Ishikawa (cell line): Measurements from ENCODE around the gene KMT5B.
A peak's percentile ranks its signal among the peaks of the same experiment; 100 is the strongest.

Experiments used
- CEBPB ChIP-seq: IDR thresholded peaks from 2 replicates; pipeline ENCODE4 v1.6.1; 2012
- CREB1 ChIP-seq: IDR thresholded peaks from 2 replicates; pipeline ENCODE4 v1.6.1; 2012; ENCODE audit warnings: low read depth
- EGR1 ChIP-seq: IDR thresholded peaks from 2 replicates; pipeline ENCODE4 v1.6.1; 2012
- EP300 ChIP-seq: IDR thresholded peaks from 2 replicates; pipeline ENCODE4 v1.6.1; 2012; ENCODE audit warnings: borderline replicate concordance
- FOXM1 ChIP-seq: IDR thresholded peaks from 2 replicates; pipeline ENCODE4 v1.6.1; 2012; ENCODE audit warnings: low read depth, borderline replicate concordance
- NFIC ChIP-seq: IDR thresholded peaks from 2 replicates; pipeline ENCODE4 v1.6.1; 2012
- RAD21 ChIP-seq: IDR thresholded peaks from 2 replicates; pipeline ENCODE4 v1.6.1; 2012; ENCODE audit warnings: low read depth
- TAF1 ChIP-seq: IDR thresholded peaks from 2 replicates; pipeline ENCODE4 v1.6.1; 2012; ENCODE audit warnings: low read depth, mild to moderate bottlenecking
- TCF12 ChIP-seq: IDR thresholded peaks from 2 replicates; pipeline ENCODE4 v1.6.1; 2012; ENCODE audit warnings: low read depth
- TEAD4 ChIP-seq: IDR thresholded peaks from 2 replicates; pipeline ENCODE4 v1.6.1; 2012
- YY1 ChIP-seq: IDR thresholded peaks from 2 replicates; pipeline ENCODE4 v1.6.1; 2012; ENCODE audit warnings: low read depth
- ZBTB7A ChIP-seq: IDR thresholded peaks from 2 replicates; pipeline ENCODE4 v1.6.1; 2012; ENCODE audit warnings: low read depth
- TF ChIP-seq, protein P1 (sequence below): IDR thresholded peaks from 2 replicates; pipeline ENCODE4 v1.6.1; 2012; ENCODE audit warnings: low read depth, mild to moderate bottlenecking
- TF ChIP-seq, protein P2 (sequence below): IDR thresholded peaks from 2 replicates; pipeline ENCODE4 v1.6.1; 2012
- TF ChIP-seq, protein P3 (sequence below): IDR thresholded peaks from 2 replicates; pipeline ENCODE4 v1.6.1; 2012

Gene KMT5B

DNA sequence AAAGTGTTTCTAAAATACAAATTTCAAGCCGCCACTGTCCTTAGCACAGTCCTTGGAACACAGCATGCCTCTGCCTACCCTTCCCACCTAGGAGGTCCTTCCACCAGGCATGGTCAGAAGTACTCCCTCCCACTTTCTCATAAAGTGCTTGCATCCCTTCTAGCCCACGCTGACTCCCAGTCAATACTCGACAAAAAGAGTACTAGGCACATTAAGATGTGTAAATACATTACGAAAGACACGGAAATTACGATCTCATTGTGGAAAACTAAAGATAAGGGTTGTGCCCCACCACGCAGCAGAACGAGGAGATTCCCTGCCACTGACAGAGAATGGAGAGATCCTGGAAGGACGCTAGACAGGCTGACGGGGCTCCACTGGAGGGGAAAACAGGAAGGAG lies 105.4 kb downstream of the KMT5B start:
- TF ChIP-seq, protein P1, sequence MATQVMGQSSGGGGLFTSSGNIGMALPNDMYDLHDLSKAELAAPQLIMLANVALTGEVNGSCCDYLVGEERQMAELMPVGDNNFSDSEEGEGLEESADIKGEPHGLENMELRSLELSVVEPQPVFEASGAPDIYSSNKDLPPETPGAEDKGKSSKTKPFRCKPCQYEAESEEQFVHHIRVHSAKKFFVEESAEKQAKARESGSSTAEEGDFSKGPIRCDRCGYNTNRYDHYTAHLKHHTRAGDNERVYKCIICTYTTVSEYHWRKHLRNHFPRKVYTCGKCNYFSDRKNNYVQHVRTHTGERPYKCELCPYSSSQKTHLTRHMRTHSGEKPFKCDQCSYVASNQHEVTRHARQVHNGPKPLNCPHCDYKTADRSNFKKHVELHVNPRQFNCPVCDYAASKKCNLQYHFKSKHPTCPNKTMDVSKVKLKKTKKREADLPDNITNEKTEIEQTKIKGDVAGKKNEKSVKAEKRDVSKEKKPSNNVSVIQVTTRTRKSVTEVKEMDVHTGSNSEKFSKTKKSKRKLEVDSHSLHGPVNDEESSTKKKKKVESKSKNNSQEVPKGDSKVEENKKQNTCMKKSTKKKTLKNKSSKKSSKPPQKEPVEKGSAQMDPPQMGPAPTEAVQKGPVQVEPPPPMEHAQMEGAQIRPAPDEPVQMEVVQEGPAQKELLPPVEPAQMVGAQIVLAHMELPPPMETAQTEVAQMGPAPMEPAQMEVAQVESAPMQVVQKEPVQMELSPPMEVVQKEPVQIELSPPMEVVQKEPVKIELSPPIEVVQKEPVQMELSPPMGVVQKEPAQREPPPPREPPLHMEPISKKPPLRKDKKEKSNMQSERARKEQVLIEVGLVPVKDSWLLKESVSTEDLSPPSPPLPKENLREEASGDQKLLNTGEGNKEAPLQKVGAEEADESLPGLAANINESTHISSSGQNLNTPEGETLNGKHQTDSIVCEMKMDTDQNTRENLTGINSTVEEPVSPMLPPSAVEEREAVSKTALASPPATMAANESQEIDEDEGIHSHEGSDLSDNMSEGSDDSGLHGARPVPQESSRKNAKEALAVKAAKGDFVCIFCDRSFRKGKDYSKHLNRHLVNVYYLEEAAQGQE, result no peak
- no peak for TF ChIP-seq EGR1
- TF ChIP-seq TAF1, result no peak
- TF ChIP-seq TCF12, result no peak
- TF ChIP-seq, protein P2, sequence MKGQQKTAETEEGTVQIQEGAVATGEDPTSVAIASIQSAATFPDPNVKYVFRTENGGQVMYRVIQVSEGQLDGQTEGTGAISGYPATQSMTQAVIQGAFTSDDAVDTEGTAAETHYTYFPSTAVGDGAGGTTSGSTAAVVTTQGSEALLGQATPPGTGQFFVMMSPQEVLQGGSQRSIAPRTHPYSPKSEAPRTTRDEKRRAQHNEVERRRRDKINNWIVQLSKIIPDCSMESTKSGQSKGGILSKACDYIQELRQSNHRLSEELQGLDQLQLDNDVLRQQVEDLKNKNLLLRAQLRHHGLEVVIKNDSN, result no peak
- TF ChIP-seq ZBTB7A, result no peak
- no peak for TF ChIP-seq CEBPB
- no peak for TF ChIP-seq RAD21
- TF ChIP-seq CREB1, result no peak
- no peak for TF ChIP-seq EP300

DNA sequence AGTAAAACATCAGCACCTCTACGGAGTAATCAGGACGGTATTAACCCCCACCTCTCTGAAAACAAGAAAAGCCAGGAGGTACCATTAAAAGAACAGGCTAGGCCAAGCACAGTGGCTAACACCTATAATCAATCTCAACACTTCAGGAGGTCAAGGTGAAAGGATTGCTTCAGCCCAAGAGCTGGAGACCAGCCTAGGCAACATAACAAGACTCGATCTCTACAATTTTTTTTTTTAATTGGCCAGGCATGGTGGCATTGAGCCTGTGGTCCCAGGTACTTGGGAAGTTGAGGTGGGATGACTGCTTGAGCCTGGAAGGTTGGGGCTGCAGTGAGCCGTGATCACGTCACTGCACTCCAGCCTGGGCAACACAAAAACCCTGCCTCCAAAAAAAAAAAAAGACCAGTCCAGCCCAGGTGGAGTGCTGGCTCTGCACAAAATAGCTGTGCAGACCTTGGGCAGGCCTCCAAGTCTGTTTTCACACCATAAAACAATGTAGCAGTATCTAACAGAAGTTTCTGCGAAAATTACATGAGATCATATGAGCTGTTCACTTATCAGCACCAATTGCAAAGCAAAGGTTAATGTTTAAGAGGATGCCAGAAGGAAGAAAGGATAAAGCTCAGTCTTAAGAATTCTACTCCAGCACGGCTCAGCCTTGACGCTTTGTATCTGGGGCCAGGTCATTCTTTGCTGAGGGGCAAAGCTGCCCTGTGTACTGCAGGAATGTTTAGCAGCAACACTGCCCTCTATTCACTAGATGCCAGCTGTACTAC lies 106.7 kb downstream of the KMT5B start:
- TF ChIP-seq CEBPB (no peak), FOXM1 (no peak), NFIC (peak; percentile 41), RAD21 (no peak), TEAD4 (peak; percentile 20; the same call in 1 of the 2 replicates), ZBTB7A (no peak), EGR1 (no peak), EP300 (no peak), YY1 (no peak), TCF12 (peak; percentile 42; the same call in 1 of the 2 replicates), CREB1 (no peak), TAF1 (no peak)
- TF ChIP-seq, protein P3, sequence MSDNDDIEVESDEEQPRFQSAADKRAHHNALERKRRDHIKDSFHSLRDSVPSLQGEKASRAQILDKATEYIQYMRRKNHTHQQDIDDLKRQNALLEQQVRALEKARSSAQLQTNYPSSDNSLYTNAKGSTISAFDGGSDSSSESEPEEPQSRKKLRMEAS, result no peak
- TF ChIP-seq, protein P2, result no peak
- TF ChIP-seq, protein P1, result no peak
